SU-DHL-6 (cell line): ENCODE measurements around the gene DNAJC11.

Experiments
- H2AFZ ChIP-seq: fragments of 200-600 bp; sonication (generic); 2 replicates; pipeline ENCODE4 v1.6.1; 2014; ENCODE audit warnings: low read depth, mild to moderate bottlenecking, moderate library complexity, mixed read lengths, antibody characterized with exemption, low read length; ENCODE audit not compliant: severe bottlenecking
- H3F3A ChIP-seq: fragments of 200-600 bp; shearing (Covaris generic); 2 replicates; pipeline ENCODE4 v1.6.0; 2016; ENCODE audit warnings: antibody characterized with exemption, mild to moderate bottlenecking; ENCODE audit not compliant: insufficient read depth
- H3K27ac ChIP-seq: fragments of 200-600 bp; sonication (generic); 2 replicates; pipeline ENCODE4 v1.5.1; 2016; ENCODE audit warnings: low read depth, mild to moderate bottlenecking, low read length, moderate library complexity, mixed read lengths
- H3K27me3 ChIP-seq: fragments of 200-600 bp; sonication (generic), shearing (Covaris generic); 2 replicates; pipeline ENCODE4 v1.6.0; 2014; ENCODE audit warnings: mild to moderate bottlenecking, low read length
- H3K36me3 ChIP-seq: fragments of 200-600 bp; sonication (generic); 2 replicates; pipeline ENCODE4 v1.6.1; 2014; ENCODE audit warnings: mild to moderate bottlenecking, low read length, mixed read lengths
- H3K4me2 ChIP-seq: fragments of 300-600, 200-600 bp; shearing (Covaris generic), sonication (generic); 2 replicates; pipeline ENCODE4 v1.6.0; 2014; ENCODE audit warnings: low read length, low read depth, mild to moderate bottlenecking; ENCODE audit not compliant: poor library complexity, severe bottlenecking
- H3K4me3 ChIP-seq: fragments of 200-600 bp; sonication (generic); 2 replicates; pipeline ENCODE4 v1.5.1; 2014; ENCODE audit warnings: antibody characterized with exemption, low read length, mild to moderate bottlenecking, mixed read lengths; ENCODE audit not compliant: insufficient read depth, poor library complexity, severe bottlenecking
- H3K79me2 ChIP-seq: fragments of 200-600 bp; sonication (generic); 2 replicates; pipeline ENCODE4 v1.6.1; 2014; ENCODE audit warnings: mild to moderate bottlenecking, low read length, moderate library complexity; ENCODE audit not compliant: insufficient read depth
- H3K9ac ChIP-seq: fragments of 200-600 bp; sonication (generic); 2 replicates; pipeline ENCODE4 v1.7.0; 2014; ENCODE audit warnings: mild to moderate bottlenecking, low read length
- H3K9me2 ChIP-seq: fragments of 200-600 bp; sonication (generic); replicated peaks from 2 replicates; pipeline ENCODE4 v1.6.1; 2014; ENCODE audit warnings: low read length; ENCODE audit not compliant: insufficient read depth
- H3K9me3 ChIP-seq: fragments of 200-600 bp; sonication (generic); 2 replicates; pipeline ENCODE4 v1.6.1; 2014; ENCODE audit warnings: low read length, mixed read lengths; ENCODE audit not compliant: insufficient read depth
- H4K20me1 ChIP-seq: fragments of 200-600 bp; sonication (generic); 2 replicates; pipeline ENCODE4 v1.6.1; 2014; ENCODE audit warnings: low read depth, mild to moderate bottlenecking, antibody characterized with exemption, low read length, moderate library complexity, mixed read lengths
- CTCF ChIP-seq: fragments of 200-600 bp; sonication (generic); IDR thresholded peaks from one replicate; pipeline ENCODE4 v1.5.1; 2017; ENCODE audit warnings: antibody characterized with exemption, mild to moderate bottlenecking, low read length, moderate library complexity; ENCODE audit not compliant: insufficient read depth, poor library complexity, severe bottlenecking
- EZH2phosphoT487 ChIP-seq: fragments of 200-600 bp; sonication (generic), shearing (Covaris generic); conservative IDR thresholded peaks from 2 replicates; pipeline ENCODE4 v1.6.1; 2018; ENCODE audit warnings: mild to moderate bottlenecking, antibody characterized with exemption, low read length, moderate library complexity, mixed read lengths

The DNAJC11 gene

GRCh38 chr1:6724517-6725141 lies 23.0 kb upstream of the DNAJC11 start:
- Histone ChIP-seq H3K27ac (no peak overlapping the region), H3K79me2 (no peaks in the 10 kb centered on the region), H3K36me3 (no peaks in the 10 kb centered on the region), H2AFZ (no peak overlapping the region), H3K4me2 (no peak overlapping the region), H4K20me1 (no peaks in the 10 kb centered on the region), H3F3A (no peaks in the 10 kb centered on the region), H3K27me3 (no peaks in the 10 kb centered on the region), H3K9ac (no peak overlapping the region), H3K4me3 (no peak overlapping the region), H3K9me3 (no peaks in the 10 kb centered on the region), H3K9me2 (no peaks in the 10 kb centered on the region)
- TF ChIP-seq CTCF (no peak), EZH2phosphoT487 (no peak)

GRCh38 chr1:6723621-6724428 lies 22.2 kb upstream of the DNAJC11 start:
- no peaks in the 10 kb centered on the region for H3F3A ChIP-seq
- no peak overlapping the region for H3K9ac ChIP-seq
- H3K36me3 ChIP-seq, result no peaks in the 10 kb centered on the region
- no peaks in the 10 kb centered on the region for H3K9me2 ChIP-seq
- H3K4me3 ChIP-seq, result no peak overlapping the region
- TF ChIP-seq EZH2phosphoT487 (no peak), CTCF (no peak)
- H3K4me2 ChIP-seq, result no peak overlapping the region
- H3K9me3 ChIP-seq, result no peaks in the 10 kb centered on the region
- H2AFZ ChIP-seq, result no peak overlapping the region
- H3K27ac ChIP-seq, result no peak overlapping the region
- H4K20me1 ChIP-seq, result no peaks in the 10 kb centered on the region
- no peaks in the 10 kb centered on the region for H3K79me2 ChIP-seq
- H3K27me3 ChIP-seq, result no peaks in the 10 kb centered on the region

- Histone ChIP-seq H3K4me3 (no peak overlapping the region), H2AFZ (no peak overlapping the region), H3K27ac (no peak overlapping the region), H3K9me2 (no peaks in the 10 kb centered on the region), H3K79me2 (no peaks in the 10 kb centered on the region), H3K4me2 (no peak overlapping the region), H4K20me1 (no peaks in the 10 kb centered on the region), H3K27me3 (no peaks in the 10 kb centered on the region), H3K9ac (no peak overlapping the region), H3F3A (no peaks in the 10 kb centered on the region), H3K9me3 (no peaks in the 10 kb centered on the region), H3K36me3 (peaks cover 4% of the 10 kb centered on the region; the same call in 1 of the 2 replicates)
- TF ChIP-seq EZH2phosphoT487 (no peak), CTCF (no peak)
Observed at GRCh38 chr1:6711174-6711573, 9.6 kb upstream of the DNAJC11 start.
